Ishikawa (cell line): Measurements from ENCODE around the gene SLC25A39.

Source experiments
- CEBPB ChIP-seq: IDR thresholded peaks from 2 replicates; pipeline ENCODE4 v1.6.1; 2012
- CREB1 ChIP-seq: IDR thresholded peaks from 2 replicates; pipeline ENCODE4 v1.6.1; 2012; ENCODE audit warnings: low read depth
- EGR1 ChIP-seq: IDR thresholded peaks from 2 replicates; pipeline ENCODE4 v1.6.1; 2012
- EP300 ChIP-seq: IDR thresholded peaks from 2 replicates; pipeline ENCODE4 v1.6.1; 2012; ENCODE audit warnings: borderline replicate concordance
- FOXM1 ChIP-seq: IDR thresholded peaks from 2 replicates; pipeline ENCODE4 v1.6.1; 2012; ENCODE audit warnings: low read depth, borderline replicate concordance
- NFIC ChIP-seq: IDR thresholded peaks from 2 replicates; pipeline ENCODE4 v1.6.1; 2012
- RAD21 ChIP-seq: IDR thresholded peaks from 2 replicates; pipeline ENCODE4 v1.6.1; 2012; ENCODE audit warnings: low read depth
- TAF1 ChIP-seq: IDR thresholded peaks from 2 replicates; pipeline ENCODE4 v1.6.1; 2012; ENCODE audit warnings: low read depth, mild to moderate bottlenecking
- TCF12 ChIP-seq: IDR thresholded peaks from 2 replicates; pipeline ENCODE4 v1.6.1; 2012; ENCODE audit warnings: low read depth
- TEAD4 ChIP-seq: IDR thresholded peaks from 2 replicates; pipeline ENCODE4 v1.6.1; 2012
- YY1 ChIP-seq: IDR thresholded peaks from 2 replicates; pipeline ENCODE4 v1.6.1; 2012; ENCODE audit warnings: low read depth
- ZBTB7A ChIP-seq: IDR thresholded peaks from 2 replicates; pipeline ENCODE4 v1.6.1; 2012; ENCODE audit warnings: low read depth
- TF ChIP-seq, protein P1 (sequence below): IDR thresholded peaks from 2 replicates; pipeline ENCODE4 v1.6.1; 2012
- TF ChIP-seq, protein P2 (sequence below): IDR thresholded peaks from 2 replicates; pipeline ENCODE4 v1.6.1; 2012
- TF ChIP-seq, protein P3 (sequence below): IDR thresholded peaks from 2 replicates; pipeline ENCODE4 v1.6.1; 2012; ENCODE audit warnings: low read depth, mild to moderate bottlenecking

The SLC25A39 gene

DNA sequence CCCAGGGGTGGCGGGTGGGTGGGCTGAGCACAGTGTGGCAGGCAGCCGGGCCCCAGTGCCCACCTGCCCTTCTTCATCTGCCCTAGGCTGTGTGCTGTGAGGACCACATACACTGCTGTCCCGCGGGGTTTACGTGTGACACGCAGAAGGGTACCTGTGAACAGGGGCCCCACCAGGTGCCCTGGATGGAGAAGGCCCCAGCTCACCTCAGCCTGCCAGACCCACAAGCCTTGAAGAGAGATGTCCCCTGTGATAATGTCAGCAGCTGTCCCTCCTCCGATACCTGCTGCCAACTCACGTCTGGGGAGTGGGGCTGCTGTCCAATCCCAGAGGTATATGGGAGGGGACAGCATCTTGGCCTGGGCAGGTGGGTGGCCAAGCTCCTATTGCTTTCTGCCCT, 26.8 kb upstream of the SLC25A39 start:
- TF ChIP-seq NFIC (no peak), TEAD4 (no peak), TAF1 (no peak), FOXM1 (no peak), RAD21 (no peak), YY1 (no peak), ZBTB7A (no peak), TCF12 (no peak), EGR1 (no peak)

DNA sequence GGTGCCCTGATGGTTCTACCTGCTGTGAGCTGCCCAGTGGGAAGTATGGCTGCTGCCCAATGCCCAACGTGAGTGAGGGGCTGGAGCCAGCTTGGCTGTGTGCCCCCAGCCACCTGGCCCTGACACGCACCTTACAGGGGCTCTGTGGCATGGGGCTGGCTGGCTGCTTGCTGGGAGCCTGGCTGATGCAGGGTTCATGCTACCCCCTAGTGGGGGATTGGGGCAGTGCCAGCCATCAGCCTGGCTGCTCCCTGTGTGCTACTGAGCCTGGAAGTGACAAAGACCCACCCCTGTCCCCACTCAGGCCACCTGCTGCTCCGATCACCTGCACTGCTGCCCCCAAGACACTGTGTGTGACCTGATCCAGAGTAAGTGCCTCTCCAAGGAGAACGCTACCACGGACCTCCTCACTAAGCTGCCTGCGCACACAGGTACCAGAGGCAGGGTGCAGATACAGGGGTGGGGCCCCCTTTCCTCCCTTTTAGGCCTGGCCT, 26.2 kb upstream of the SLC25A39 start:
- TF ChIP-seq ZBTB7A (no peak), NFIC (no peak), RAD21 (peak; percentile 71), FOXM1 (no peak)

DNA sequence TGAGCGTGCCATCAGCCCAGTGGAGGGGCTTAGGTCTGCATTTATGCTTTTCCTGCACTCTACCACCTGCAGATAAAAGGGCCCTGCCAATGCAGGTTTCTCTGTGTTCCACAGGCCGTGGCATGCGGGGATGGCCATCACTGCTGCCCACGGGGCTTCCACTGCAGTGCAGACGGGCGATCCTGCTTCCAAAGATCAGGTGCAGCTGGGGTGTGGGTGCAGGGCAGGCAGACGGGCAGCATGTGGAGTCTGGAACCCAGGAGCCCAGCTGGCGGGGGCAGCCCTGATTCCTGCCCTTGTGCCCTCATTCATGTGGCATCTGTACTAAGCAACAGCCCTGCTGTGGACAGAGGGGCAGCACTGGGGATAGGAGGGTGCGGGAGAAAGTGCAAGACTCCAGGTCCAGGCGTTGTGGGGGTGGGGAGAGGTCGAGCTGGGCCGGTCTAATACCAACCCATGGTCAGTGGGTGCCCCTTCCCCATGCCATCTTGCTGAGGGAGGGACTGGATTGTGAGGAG, 25.0 kb upstream of the SLC25A39 start:
- TF ChIP-seq NFIC = no peak
- TF ChIP-seq, protein P1, sequence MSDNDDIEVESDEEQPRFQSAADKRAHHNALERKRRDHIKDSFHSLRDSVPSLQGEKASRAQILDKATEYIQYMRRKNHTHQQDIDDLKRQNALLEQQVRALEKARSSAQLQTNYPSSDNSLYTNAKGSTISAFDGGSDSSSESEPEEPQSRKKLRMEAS = no peak
- no peak for TF ChIP-seq EP300
- TF ChIP-seq, protein P2, sequence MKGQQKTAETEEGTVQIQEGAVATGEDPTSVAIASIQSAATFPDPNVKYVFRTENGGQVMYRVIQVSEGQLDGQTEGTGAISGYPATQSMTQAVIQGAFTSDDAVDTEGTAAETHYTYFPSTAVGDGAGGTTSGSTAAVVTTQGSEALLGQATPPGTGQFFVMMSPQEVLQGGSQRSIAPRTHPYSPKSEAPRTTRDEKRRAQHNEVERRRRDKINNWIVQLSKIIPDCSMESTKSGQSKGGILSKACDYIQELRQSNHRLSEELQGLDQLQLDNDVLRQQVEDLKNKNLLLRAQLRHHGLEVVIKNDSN = no peak
- no peak for TF ChIP-seq ZBTB7A

DNA sequence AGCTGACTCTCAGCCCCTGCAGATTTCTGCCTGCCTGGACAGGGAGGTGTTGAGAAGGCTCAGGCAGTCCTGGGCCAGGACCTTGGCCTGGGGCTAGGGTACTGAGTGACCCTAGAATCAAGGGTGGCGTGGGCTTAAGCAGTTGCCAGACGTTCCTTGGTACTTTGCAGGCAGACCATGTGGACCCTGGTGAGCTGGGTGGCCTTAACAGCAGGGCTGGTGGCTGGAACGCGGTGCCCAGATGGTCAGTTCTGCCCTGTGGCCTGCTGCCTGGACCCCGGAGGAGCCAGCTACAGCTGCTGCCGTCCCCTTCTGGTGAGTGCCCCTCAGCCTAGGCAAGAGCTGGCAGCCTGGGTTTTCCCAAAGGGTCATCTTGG, 24.4 kb upstream of the SLC25A39 start:
- no peak for TF ChIP-seq CEBPB
- TF ChIP-seq RAD21 = no peak
- TF ChIP-seq, protein P3, sequence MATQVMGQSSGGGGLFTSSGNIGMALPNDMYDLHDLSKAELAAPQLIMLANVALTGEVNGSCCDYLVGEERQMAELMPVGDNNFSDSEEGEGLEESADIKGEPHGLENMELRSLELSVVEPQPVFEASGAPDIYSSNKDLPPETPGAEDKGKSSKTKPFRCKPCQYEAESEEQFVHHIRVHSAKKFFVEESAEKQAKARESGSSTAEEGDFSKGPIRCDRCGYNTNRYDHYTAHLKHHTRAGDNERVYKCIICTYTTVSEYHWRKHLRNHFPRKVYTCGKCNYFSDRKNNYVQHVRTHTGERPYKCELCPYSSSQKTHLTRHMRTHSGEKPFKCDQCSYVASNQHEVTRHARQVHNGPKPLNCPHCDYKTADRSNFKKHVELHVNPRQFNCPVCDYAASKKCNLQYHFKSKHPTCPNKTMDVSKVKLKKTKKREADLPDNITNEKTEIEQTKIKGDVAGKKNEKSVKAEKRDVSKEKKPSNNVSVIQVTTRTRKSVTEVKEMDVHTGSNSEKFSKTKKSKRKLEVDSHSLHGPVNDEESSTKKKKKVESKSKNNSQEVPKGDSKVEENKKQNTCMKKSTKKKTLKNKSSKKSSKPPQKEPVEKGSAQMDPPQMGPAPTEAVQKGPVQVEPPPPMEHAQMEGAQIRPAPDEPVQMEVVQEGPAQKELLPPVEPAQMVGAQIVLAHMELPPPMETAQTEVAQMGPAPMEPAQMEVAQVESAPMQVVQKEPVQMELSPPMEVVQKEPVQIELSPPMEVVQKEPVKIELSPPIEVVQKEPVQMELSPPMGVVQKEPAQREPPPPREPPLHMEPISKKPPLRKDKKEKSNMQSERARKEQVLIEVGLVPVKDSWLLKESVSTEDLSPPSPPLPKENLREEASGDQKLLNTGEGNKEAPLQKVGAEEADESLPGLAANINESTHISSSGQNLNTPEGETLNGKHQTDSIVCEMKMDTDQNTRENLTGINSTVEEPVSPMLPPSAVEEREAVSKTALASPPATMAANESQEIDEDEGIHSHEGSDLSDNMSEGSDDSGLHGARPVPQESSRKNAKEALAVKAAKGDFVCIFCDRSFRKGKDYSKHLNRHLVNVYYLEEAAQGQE = no peak

DNA sequence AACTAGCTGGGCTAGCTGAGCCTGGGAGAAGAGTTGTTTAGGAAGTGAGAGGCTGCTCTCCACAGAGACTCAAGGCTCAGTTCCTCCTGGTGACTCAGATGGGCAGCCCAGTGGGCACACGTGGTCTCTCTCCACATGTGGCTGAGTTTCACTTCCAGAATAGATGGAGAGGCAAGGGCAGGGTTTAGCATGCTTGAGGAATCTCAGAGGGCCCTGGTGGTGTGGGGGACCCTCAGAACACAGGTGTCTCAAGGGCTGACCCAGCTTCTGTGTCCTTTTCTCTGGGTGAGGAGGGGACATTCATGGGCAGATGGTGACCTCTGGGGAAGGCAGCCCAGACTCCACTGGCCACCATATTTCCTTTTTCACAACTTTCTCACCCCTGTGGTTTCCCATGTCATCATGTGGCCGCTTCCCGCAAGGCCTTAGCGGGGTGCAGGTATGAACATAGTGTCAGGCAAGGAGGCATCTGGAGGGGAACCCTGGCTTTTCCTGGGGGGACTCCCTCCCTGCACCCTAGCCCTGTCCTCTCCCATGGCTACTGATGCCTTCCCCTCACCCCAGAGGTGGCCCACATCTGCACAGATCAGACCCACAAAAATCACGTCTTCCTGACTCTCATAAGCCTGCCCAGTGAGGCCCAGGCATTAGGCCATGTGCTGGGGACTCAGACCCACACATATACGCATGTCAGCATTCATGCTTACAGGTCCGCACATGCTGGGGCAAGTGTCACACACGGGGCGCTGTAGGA, 23.8 kb upstream of the SLC25A39 start:
- TF ChIP-seq EP300 = no peak
- no peak for TF ChIP-seq ZBTB7A
- TF ChIP-seq TAF1 = no peak
- TF ChIP-seq EGR1 = no peak
- TF ChIP-seq CREB1 = no peak
- TF ChIP-seq RAD21 = no peak
- TF ChIP-seq, protein P3 = no peak
- no peak for TF ChIP-seq NFIC

DNA sequence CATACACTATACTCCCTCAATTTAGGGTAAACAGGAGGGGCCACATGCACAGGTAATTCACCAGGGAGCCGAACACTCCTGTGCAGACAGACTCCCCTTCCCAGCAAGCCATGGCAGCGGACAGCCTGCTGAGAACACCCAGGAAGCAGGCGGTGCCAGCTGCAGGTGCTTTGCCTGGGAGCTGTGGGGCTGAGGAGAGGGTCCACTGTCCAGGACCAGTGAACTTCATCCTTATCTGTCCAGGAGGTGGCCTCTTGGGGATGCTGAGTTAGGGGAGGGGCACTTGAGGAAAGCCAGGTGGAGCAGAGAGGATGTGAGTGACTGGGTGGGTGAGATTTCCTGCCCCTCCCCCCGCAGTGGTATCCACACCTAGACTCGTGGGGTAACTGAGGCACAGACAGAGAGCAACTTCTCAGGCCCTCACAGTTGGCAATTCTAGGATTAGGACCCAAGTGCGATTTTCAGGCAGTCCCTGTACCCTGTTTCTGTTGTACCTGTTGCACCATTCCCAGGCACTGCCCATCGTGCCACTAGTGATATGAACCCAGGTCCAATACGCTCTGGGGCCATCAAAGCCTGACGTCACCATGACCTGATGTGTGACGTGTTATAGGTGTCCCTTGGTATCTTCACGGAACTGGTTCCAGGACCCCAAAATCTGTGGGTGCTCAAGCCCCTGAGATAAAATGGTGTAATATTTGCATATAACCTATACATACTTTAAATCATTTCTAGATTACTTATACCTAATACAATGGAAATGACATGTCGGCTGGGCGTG, 21.6 kb upstream of the SLC25A39 start:
- no peak for TF ChIP-seq EP300
- TF ChIP-seq RAD21 = no peak
- no peak for TF ChIP-seq NFIC
- TF ChIP-seq ZBTB7A = no peak
- no peak for TF ChIP-seq FOXM1
- no peak for TF ChIP-seq TAF1
- TF ChIP-seq CEBPB = no peak
- TF ChIP-seq, protein P2 = no peak
- TF ChIP-seq YY1 = no peak
- TF ChIP-seq TEAD4 = no peak
- no peak for TF ChIP-seq CREB1
- TF ChIP-seq EGR1 = no peak
- TF ChIP-seq, protein P1 = no peak
- TF ChIP-seq, protein P3 = no peak
